Neural progenitor cell (in vitro differentiated cells): ENCODE measurements around the gene TAMALIN. TPM values are rescaled to one million over a fixed set of nuclear protein-coding genes. Genes with fewer than 3 reads are reported as not detected.

Source experiments
- DNase-seq: peaks from one replicate; pipeline ENCODE4 v3.0.0-alpha.2; 2016; ENCODE audit warnings: low spot score
- H2AFZ ChIP-seq: fragments of 200-600 bp; sonication (generic); replicated peaks from 2 replicates; pipeline ENCODE4 v1.6.1; 2016; ENCODE audit warnings: antibody characterized with exemption
- H3F3A ChIP-seq: fragments of 200-600 bp; sonication (generic); 2 replicates; pipeline ENCODE4 v1.6.1; 2016; ENCODE audit warnings: antibody characterized with exemption, low read depth
- H3K27ac ChIP-seq: fragments of 200-600 bp; sonication (generic); 2 replicates; pipeline ENCODE4 v1.5.1; 2016; ENCODE audit warnings: mild to moderate bottlenecking
- H3K27me3 ChIP-seq: fragments of 200-600 bp; sonication (generic); 2 replicates; pipeline ENCODE4 v1.6.1; 2016; ENCODE audit warnings: mild to moderate bottlenecking, moderate library complexity
- H3K36me3 ChIP-seq: fragments of 200-600 bp; sonication (generic); 2 replicates; pipeline ENCODE4 v1.5.1; 2016
- H3K4me1 ChIP-seq: fragments of 200-600 bp; sonication (generic); 2 replicates; pipeline ENCODE4 v1.6.1; 2016; ENCODE audit warnings: mixed run types
- H3K4me2 ChIP-seq: fragments of 200-600 bp; sonication (generic); 2 replicates; pipeline ENCODE4 v1.6.1; 2016
- H3K4me3 ChIP-seq: fragments of 200-600 bp; sonication (generic); 2 replicates; pipeline ENCODE4 v1.5.1; 2016
- H3K79me2 ChIP-seq: fragments of 200-600 bp; sonication (generic); 2 replicates; pipeline ENCODE4 v1.6.1; 2016; ENCODE audit warnings: low read depth
- H3K9ac ChIP-seq: fragments of 200-600 bp; sonication (generic); 2 replicates; pipeline ENCODE4 v1.6.1; 2016
- H3K9me3 ChIP-seq: fragments of 200-600 bp; sonication (generic); 2 replicates; pipeline ENCODE4 v1.5.1; 2016; ENCODE audit warnings: low read depth
- H4K20me1 ChIP-seq: fragments of 200-600 bp; sonication (generic); 2 replicates; pipeline ENCODE4 v1.6.1; 2016; ENCODE audit warnings: low read depth
- H3K27ac Mint-ChIP-seq: 3 replicates; pipeline ENCODE4 v1.8.0; 2021; ENCODE audit warnings: mixed read lengths
- H3K27me3 Mint-ChIP-seq: 2 replicates; pipeline ENCODE4 v1.8.0; 2022; ENCODE audit warnings: low read depth, mild to moderate bottlenecking, inconsistent platforms, moderate library complexity, mixed read lengths; ENCODE audit not compliant: insufficient read depth
- H3K36me3 Mint-ChIP-seq: 3 replicates; pipeline ENCODE4 v1.8.0; 2021; ENCODE audit warnings: mixed read lengths
- H3K4me1 Mint-ChIP-seq: 3 replicates; pipeline ENCODE4 v1.8.0; 2021; ENCODE audit warnings: mixed read lengths
- H3K4me3 Mint-ChIP-seq: 3 replicates; pipeline ENCODE4 v1.8.0; 2021; ENCODE audit warnings: mild to moderate bottlenecking, moderate library complexity, mixed read lengths
- H3K9me3 Mint-ChIP-seq: 3 replicates; pipeline ENCODE4 v1.8.0; 2020; ENCODE audit warnings: mixed read lengths
- EZH2 ChIP-seq: fragments of 200-600 bp; sonication (generic); IDR thresholded peaks from 2 replicates; pipeline ENCODE4 v1.6.1; 2017; ENCODE audit warnings: antibody characterized with exemption, mild to moderate bottlenecking, moderate library complexity
- EZH2phosphoT487 ChIP-seq: fragments of 200-600 bp; sonication (generic); IDR thresholded peaks from 2 replicates; pipeline ENCODE4 v1.6.1; 2017; ENCODE audit warnings: antibody characterized with exemption
- total RNA-seq: library from RNA; depleted of rRNA; stranded (reverse); fragments of >200 nt; gene quantifications from 2 replicates; pipeline ENCODE4 v1.2.3, GENCODE V29; 2015; ENCODE audit warnings: low replicate concordance
- TF ChIP-seq, protein P1 (sequence below): fragments of 200-600 bp; sonication (generic); IDR thresholded peaks from 2 replicates; pipeline ENCODE4 v1.5.1; 2017; ENCODE audit warnings: antibody characterized with exemption, mild to moderate bottlenecking

TAMALIN gene
- total RNA-seq, 1 donor from 2014 or later, result 1.1 TPM

DNA sequence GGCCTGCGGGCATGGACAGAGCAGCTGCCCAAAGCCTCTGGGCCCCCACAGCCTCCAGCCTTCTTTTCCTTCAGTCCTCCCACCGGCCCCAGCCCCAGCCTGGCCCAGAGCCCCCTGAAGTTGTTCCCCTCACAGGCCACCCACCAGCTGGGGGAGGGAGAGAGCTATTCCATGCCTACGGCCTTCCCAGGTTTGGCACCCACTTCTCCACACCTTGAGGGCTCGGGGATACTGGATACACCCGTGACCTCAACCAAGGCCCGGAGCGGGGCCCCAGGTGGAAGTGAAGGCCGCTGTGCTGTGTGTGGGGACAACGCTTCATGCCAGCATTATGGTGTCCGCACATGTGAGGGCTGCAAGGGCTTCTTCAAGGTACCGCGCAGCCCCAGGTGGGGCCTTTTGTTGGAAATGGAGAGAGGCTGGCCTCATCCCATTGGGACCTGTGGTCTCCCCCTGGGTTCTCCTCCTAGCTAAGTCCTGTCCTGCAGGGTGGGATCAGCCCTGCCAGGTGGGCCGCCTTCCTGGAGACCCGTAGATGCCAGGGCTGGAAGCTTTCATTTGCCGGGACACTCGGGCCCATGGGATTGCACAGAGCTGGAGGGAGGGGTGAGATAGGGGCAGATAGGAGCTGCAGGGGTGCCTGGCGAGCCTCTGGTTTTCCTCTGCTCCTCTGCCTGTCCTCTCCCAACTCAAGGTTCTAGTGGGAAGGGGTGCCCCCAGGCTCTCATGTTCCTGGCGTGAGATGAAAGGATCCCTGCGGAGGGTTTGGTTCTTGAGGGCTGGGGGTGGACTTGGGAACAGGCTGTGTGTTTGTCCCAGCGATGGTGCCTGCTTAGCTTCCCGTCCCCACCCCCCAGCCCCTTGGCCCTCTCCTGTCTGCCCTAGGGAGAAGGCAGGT, 48.3 kb downstream of the TAMALIN start:
- H3K4me3 ChIP-seq, result no peak overlapping the region
- H3K27me3 ChIP-seq, result peaks cover 28% of the 10 kb centered on the region
- H3K79me2 ChIP-seq, result no peaks in the 10 kb centered on the region
- H3K36me3 ChIP-seq, result no peaks in the 10 kb centered on the region
- no peak overlapping the region for H3K27ac ChIP-seq
- H3K9ac ChIP-seq, result no peak overlapping the region
- H3K9me3 ChIP-seq, result no peaks in the 10 kb centered on the region
- H3K4me3 Mint-ChIP-seq, result no peak overlapping the region
- DNase-seq, result no peak
- no peak overlapping the region for H2AFZ ChIP-seq
- peaks cover 8% of the 10 kb centered on the region for H3K27me3 Mint-ChIP-seq
- no peak overlapping the region for H3K27ac Mint-ChIP-seq
- H3K4me1 ChIP-seq, result peaks cover 14% of the 10 kb centered on the region
- TF ChIP-seq EZH2, result no peak
- TF ChIP-seq EZH2phosphoT487, result no peak
- TF ChIP-seq, protein P1, sequence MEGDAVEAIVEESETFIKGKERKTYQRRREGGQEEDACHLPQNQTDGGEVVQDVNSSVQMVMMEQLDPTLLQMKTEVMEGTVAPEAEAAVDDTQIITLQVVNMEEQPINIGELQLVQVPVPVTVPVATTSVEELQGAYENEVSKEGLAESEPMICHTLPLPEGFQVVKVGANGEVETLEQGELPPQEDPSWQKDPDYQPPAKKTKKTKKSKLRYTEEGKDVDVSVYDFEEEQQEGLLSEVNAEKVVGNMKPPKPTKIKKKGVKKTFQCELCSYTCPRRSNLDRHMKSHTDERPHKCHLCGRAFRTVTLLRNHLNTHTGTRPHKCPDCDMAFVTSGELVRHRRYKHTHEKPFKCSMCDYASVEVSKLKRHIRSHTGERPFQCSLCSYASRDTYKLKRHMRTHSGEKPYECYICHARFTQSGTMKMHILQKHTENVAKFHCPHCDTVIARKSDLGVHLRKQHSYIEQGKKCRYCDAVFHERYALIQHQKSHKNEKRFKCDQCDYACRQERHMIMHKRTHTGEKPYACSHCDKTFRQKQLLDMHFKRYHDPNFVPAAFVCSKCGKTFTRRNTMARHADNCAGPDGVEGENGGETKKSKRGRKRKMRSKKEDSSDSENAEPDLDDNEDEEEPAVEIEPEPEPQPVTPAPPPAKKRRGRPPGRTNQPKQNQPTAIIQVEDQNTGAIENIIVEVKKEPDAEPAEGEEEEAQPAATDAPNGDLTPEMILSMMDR, result no peak
- H3F3A ChIP-seq, result peaks cover 19% of the 10 kb centered on the region
- peaks cover 13% of the 10 kb centered on the region for H3K4me1 Mint-ChIP-seq
- no peaks in the 10 kb centered on the region for H3K9me3 Mint-ChIP-seq
- H3K4me2 ChIP-seq, result no peak overlapping the region
- peaks cover 3% of the 10 kb centered on the region for H3K36me3 Mint-ChIP-seq
- H4K20me1 ChIP-seq, result peaks cover 15% of the 10 kb centered on the region

DNA sequence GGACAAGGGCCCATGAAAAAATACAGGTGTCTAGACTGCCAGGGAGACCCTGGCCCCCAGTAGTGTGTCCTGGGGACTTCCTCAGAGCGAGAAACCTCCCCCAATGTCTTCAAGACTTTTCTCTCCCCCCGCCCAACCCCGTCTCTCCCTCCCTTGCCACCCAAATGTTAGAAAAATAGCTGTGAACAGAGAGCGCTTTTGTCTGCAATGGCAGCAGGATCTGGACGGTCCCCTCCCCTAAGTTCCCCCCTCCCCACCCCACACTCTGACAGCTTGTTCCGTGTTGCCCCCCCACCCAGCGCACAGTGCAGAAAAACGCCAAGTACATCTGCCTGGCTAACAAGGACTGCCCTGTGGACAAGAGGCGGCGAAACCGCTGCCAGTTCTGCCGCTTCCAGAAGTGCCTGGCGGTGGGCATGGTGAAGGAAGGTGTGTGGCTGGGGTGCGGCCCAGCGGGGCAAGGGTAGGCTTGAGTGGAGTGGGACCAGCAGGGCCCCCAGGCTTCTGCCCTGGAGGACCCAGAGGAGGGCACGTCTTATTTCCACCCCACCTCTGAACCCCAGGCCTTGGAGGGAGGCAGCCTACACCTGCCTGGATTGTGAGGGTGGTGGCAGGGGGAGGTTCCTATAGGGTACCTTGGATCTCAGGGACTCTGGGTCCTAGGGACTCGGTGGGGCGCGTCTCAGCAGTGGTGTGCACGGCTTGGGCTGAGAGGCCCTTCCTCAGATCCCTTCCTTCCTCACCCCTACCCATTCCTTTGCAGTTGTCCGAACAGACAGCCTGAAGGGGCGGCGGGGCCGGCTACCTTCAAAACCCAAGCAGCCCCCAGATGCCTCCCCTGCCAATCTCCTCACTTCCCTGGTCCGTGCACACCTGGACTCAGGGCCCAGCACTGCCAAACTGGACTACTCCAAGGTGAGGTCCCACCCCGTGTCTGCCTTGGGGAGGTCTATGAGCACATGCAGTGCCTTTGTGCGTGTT, 49.3 kb downstream of the TAMALIN start:
- H3K4me1 ChIP-seq, result peaks cover 8% of the 10 kb centered on the region
- peaks cover 12% of the 10 kb centered on the region for H3F3A ChIP-seq
- no peak overlapping the region for H3K4me3 ChIP-seq
- no peak overlapping the region for H3K9ac ChIP-seq
- peaks cover 3% of the 10 kb centered on the region for H3K36me3 Mint-ChIP-seq
- H3K4me1 Mint-ChIP-seq, result peaks cover 9% of the 10 kb centered on the region
- no peak overlapping the region for H3K27ac ChIP-seq
- H3K4me3 Mint-ChIP-seq, result no peak overlapping the region
- no peaks in the 10 kb centered on the region for H3K9me3 ChIP-seq
- peaks cover 15% of the 10 kb centered on the region for H4K20me1 ChIP-seq
- H3K27ac Mint-ChIP-seq, result no peak overlapping the region
- peaks cover 7% of the 10 kb centered on the region for H3K27me3 Mint-ChIP-seq
- no peak for DNase-seq
- no peaks in the 10 kb centered on the region for H3K79me2 ChIP-seq
- no peaks in the 10 kb centered on the region for H3K9me3 Mint-ChIP-seq
- TF ChIP-seq, protein P1, result no peak
- H3K4me2 ChIP-seq, result no peak overlapping the region
- H3K36me3 ChIP-seq, result no peaks in the 10 kb centered on the region
- H3K27me3 ChIP-seq, result peaks cover 18% of the 10 kb centered on the region
- no peak overlapping the region for H2AFZ ChIP-seq

DNA sequence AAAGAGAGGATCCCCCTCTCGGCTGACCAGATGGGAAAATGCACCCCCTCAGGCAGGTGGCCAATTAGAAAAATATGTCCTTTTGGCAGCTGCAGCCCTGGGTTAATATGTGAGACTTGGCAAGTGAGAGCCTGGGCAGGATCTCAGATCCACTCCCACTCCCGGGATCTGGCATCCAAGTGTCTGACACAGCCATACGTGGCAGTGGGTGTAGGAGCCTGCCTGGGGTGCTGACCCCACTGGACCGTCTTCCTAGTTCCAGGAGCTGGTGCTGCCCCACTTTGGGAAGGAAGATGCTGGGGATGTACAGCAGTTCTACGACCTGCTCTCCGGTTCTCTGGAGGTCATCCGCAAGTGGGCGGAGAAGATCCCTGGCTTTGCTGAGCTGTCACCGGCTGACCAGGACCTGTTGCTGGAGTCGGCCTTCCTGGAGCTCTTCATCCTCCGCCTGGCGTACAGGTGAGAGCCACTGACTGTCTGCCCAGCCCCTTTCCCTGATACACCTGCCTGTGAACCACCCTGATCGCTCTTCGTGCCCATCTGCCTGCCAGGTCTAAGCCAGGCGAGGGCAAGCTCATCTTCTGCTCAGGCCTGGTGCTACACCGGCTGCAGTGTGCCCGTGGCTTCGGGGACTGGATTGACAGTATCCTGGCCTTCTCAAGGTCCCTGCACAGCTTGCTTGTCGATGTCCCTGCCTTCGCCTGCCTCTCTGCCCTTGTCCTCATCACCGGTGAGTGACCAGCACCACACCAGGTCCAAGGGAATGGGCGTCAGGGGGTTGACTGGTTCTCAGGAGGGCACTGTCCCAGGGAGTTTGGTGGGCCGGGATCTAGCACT, 50.3 kb downstream of the TAMALIN start:
- H3K4me3 Mint-ChIP-seq, result no peak overlapping the region
- H3K27ac Mint-ChIP-seq, result no peak overlapping the region

More for the DNA sequence above, 50.3 kb downstream of the TAMALIN start:
- Histone ChIP-seq H3K4me1 (peaks cover 10% of the 10 kb centered on the region), H3K9ac (no peak overlapping the region), H3K36me3 (no peaks in the 10 kb centered on the region), H3K4me2 (no peak overlapping the region), H3K9me3 (no peaks in the 10 kb centered on the region), H4K20me1 (peaks cover 9% of the 10 kb centered on the region), H3K4me3 (no peak overlapping the region), H2AFZ (no peak overlapping the region), H3K27me3 (peaks cover 8% of the 10 kb centered on the region), H3F3A (peaks cover 3% of the 10 kb centered on the region), H3K27ac (no peak overlapping the region), H3K79me2 (no peaks in the 10 kb centered on the region)
- TF ChIP-seq, protein P1, result no peak
- no peak for TF ChIP-seq EZH2
- TF ChIP-seq EZH2phosphoT487, result no peak
- DNase-seq, result no peak
- Mint-ChIP-seq H3K4me1 (peaks cover 2% of the 10 kb centered on the region), H3K9me3 (no peaks in the 10 kb centered on the region), H3K27me3 (peaks cover 5% of the 10 kb centered on the region), H3K36me3 (peaks cover 3% of the 10 kb centered on the region)
